NCI-H2107 treated with DMSO at 0.1 percent for 48 hours (cell line): ENCODE measurements around the gene CDH4.

Source experiments
- DNase-seq: peaks from one replicate; lab custom pipeline; 2025; ENCODE audit not compliant: unreplicated experiment; lab: John Stamatoyannopoulos, UW

The CDH4 gene

DNA sequence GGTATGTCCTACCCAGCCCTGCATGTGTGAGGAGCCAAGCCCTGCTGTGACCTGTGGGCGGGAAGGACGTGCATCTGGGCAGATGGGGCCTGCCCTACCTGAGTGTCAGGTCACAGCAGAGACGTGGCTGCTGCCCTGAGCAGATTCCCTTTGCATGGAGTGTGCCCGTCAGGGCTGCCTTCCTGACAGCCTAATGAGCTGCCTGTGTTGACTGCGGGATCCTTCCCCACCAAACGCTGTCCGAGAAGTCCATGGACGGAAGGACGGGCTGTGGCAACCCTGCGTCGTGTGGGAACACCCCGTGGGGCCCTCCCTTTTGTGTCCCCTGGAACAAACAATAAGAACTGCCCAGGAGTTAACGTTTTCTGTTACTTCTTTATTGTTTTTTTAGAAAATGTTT is 343.2 kb downstream of the CDH4 start:
- no peak for DNase-seq

GRCh38 chr20:61596687-61597330 is 344.7 kb downstream of the CDH4 start:
- DNase-seq, result no peak

DNA sequence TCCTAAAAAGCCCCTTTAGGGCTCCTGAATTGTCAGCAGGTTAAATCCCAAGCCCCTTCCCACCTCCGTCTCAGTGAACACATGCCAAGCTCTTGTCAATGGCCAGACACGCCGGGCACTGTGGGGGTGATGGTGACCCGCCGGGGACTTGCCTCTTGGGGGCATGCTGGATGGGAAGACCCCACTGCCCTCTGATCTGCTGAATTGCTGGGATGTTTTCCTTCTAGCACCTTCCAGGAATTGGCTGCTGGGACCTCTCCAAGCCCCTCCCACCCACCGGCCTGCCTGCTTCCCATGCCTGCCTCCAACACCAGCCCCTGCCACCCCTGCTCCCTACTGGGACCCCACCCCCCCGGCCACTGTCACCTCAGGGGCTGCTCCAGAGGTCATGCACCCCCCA is 345.9 kb downstream of the CDH4 start:
- no peak for DNase-seq

DNA sequence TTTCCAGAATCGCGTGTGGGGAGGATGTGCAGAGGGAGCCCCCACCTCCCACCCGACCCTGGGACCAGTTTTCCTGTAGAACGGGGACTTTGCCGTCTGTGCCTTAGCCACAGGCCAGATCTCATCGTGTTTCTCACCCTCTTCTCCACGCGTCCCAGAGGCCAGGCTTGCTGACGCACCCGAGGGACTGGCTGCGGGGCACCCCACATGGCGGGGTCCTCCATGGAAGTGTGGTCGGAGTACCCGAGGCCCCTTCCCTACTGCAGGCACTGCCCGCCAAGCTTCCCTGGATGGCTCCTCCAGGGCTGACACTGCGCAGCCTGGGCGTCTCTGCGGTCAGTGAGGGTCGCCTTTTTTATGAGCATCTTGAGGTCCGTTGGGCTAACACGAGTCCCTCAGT is 346.5 kb downstream of the CDH4 start:
- no peak for DNase-seq

DNA sequence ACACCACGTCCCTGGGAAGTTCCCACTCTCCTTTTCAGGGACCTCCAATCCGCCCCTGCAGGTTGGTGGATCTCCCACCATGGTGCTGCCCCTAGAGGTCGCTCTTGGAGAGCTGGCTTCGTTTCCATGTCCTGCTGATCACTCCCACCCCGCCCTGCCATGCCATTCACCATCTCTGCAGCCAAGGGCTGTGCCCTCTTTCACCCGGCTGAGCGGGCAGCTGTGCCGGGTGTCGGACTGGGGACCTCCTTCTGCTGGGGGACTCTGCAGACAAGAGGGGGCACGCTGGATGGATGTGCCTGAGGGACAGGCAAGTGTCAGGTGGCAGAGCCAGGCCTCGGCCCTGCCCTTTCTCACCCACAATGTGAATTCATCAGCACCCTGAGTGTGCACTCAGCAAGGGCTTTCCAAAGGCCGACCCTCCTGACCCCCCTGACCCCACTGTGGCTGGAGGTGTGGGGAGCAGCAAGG is 347.0 kb downstream of the CDH4 start:
- no peak for DNase-seq

DNA sequence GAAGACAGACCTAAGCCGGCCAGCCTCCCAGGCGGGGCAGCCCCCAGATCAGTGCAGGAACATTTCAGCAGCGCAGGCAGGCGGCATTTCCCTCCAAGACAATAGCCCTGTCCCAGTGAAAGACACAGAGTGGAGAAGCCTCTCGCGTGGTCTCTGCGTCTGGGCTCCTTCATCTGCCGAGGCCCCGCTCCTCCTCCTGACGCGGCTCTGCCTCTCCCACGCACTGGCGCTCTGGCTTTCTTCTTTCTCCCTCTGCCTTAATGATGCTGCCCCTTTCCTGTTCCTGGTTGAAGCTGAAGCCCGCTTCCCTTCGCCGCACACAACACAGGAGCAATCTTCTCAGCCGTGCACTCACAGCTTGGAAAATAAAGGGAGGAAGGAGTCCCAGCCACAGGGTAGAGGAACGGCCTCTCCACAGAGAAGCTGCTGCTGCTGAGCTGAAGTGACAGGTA is 347.5 kb downstream of the CDH4 start:
- no peak for DNase-seq

GRCh38 chr20:61600016-61600415 is 348.0 kb downstream of the CDH4 start:
- no peak for DNase-seq

- no peak for DNase-seq
These were observed 349.3 kb downstream of the CDH4 start for GRCh38 chr20:61601361-61601760.

- no peak for DNase-seq
These were observed 349.8 kb downstream of the CDH4 start for GRCh38 chr20:61601853-61602252.

DNA sequence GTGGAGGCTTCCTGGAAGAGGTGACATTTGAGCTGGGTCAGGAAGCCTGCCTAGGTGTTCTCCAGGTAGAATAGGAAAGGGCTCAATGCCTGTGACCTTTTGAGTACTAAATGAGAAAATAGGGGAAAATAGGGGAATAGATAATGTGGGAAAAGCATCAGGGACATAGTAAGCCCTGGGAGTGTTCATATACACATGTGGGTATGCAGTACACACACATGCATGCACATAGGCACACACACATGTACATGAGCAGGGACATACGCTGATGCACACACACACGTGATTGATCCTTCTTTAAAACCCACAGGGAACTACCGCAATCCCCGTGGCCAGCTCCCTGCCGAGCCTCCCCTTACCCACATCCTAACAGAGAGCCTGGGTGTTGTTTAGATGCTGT is 351.7 kb downstream of the CDH4 start:
- no peak for DNase-seq

DNA sequence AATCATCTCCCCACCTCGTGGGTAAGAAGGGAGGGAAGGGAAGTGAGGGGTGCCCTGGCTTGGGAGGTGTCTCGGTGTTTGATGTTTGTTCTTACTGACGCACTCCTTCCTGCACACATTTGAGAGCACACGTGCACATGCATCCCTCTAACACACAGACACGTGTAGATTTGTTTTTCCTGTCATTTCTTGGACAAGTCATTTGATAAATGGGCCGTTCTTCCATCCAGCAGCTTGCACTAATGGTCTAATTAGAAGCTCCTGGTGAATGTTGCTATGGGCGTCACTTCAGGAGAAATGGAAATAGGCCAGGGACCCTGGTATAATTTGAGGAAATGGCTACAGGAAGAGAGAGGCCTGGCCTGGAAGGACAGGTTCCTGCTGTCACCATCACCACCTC is 352.5 kb downstream of the CDH4 start:
- no peak for DNase-seq

DNA sequence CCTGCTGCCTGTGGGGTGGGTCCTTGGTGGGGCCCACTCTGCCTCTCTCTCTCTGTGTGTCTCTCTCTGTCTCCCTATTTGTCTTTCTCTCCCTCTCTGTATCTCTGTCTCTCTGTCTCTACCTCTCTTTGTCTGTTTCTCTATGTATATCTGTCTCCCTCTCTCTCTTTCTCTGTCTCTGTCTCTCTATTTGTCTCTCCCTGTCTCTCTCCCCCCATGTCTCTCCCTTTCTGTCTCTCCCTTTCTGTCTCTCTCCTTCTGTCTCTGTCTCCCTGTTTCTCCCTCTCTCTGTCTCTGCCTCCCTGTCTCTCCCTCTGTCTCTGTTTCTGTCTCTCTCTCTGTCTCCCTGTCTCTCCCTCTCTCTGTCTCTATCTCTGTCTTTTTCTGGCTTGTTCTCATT is 353.2 kb downstream of the CDH4 start:
- no peak for DNase-seq

- DNase-seq, result no peak
These were observed 353.9 kb downstream of the CDH4 start for GRCh38 chr20:61605862-61606557.

- DNase-seq, result no peak
These were observed 356.4 kb downstream of the CDH4 start for GRCh38 chr20:61608275-61609085.

- no peak for DNase-seq
These were observed 357.4 kb downstream of the CDH4 start for GRCh38 chr20:61609461-61609860.

DNA sequence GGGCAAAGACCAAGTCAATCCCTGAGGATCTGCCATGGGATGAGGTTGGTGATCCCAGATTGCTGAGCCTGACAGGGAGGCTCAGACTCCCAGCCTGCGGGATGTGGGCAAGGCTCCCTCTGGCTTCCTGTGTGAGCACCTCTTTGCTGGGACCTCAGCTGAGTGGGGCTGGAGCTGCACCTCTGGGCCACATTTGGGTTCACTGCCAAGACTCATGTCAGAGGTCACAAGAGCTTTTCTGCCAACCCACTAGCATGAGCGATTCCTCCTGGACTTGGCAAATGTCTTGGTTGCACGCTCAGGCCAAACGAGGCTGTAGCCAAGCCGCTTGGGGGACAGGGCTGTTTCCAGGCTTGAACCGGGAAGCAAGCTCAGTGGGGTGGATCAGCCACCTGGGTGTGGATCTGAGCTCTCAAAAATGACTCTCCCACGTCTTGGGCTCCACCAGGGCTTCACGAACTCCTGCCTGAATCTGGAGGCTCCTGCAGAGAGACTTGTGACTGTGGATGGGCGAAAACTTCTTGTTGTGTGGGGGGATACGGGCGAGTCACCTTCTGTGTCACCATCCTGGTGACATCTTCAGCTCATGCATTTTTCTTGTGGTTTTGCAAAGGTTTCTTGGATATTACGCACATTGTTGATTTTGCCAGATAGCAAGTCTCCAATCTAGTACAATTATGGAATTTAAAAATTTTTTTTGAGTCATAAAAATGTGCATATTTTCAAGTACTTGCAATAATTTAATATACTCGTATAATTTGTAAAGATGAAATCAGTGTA is 359.5 kb downstream of the CDH4 start:
- no peak for DNase-seq

DNA sequence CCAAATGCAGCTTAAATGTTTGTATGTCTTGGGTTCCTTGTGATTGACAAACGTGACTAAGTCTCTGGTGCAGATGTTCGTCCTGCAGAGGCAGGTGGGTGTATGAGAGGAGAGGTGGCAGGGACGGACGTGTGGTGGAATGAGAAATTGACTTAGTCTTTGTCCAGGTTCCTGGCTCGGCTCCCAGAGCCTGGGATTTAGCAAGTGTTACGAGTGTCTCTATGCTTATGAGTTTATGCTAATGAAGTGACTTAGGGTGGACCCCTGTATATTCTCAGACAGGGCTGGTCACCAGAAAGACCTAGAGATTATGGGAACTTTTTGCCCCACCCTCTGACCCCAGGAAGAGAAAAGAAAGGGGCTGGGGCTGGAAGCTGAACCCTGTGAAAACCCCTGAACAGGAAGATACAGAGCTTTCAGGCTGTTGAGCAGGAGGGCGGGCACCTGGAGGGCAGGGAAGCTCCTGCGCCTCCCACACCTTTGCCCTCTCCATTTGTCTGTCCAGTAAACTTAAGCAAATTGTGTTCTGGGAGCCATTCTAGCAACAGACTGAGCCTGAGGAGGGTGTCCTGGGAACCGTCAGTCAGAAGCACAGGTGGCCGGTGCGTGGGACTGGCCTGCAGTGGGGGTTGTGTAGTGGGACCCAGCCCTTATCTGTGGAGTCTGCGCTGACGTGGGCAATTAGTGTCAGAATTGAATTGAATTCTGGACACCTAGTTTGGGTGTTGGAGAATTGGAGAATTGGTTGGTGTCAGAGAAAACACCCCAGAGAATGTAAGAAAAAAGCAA is 362.1 kb downstream of the CDH4 start:
- DNase-seq, result no peak

- DNase-seq, result no peak
These were observed 362.6 kb downstream of the CDH4 start for GRCh38 chr20:61614706-61615100.

DNA sequence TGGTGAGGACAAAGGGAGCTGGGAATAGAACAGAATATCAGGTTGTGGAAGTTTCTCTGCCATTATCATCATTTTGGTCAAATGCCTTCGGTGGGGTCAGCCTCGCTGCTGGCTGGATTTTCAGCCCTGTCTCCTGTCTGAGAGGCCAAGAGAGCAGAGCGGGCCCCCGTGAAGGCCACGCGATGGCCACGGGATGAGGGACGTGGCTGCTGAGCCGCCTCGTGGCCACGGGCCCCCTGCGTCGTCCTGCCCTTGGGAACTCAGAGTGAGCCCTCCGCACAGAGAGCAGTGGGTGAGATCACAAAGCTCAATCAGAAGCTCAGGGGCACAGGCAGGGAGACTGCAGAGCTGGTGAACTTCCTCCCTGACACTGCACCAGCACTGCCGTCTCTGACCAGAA is 363.7 kb downstream of the CDH4 start:
- DNase-seq, result no peak

- DNase-seq, result no peak
These were observed 367.7 kb downstream of the CDH4 start for GRCh38 chr20:61619751-61620150.
